Keratinocyte (primary cell): ENCODE results near the gene PFDN2. TPM values are rescaled to one million over a fixed set of nuclear protein-coding genes. Genes with fewer than 3 reads are reported as not detected.
"Not testable (repeated sequence)": the region's sequence is repeated elsewhere in the genome, so short reads cannot be mapped to it uniquely, and the experiment has no call there.

Source experiments
- DNase-seq: peaks from one replicate; pipeline ENCODE4 v3.0.0-alpha.2; 2011; ENCODE audit warnings: low read depth, missing footprints, low spot score
- FAIRE-seq: peaks from 2 replicates; lab custom pipeline; 2011; peaks lifted over from hg19 to GRCh38; lab: Jason Lieb, UNC
- H2AFZ ChIP-seq: 2 replicates; pipeline ENCODE4 v1.6.0; 2012; ENCODE audit warnings: low read length, control low read depth, inconsistent platforms; ENCODE audit not compliant: control insufficient read depth
- H3K27ac ChIP-seq: 2 replicates; pipeline ENCODE4 v1.5.1; 2011; ENCODE audit warnings: low read length; ENCODE audit not compliant: control insufficient read depth, insufficient read depth
- H3K27me3 ChIP-seq: 3 replicates; pipeline ENCODE4 v1.6.0; 2011; ENCODE audit warnings: low read length; ENCODE audit not compliant: control insufficient read depth, insufficient read depth; ENCODE audit errors: extremely low read depth
- H3K36me3 ChIP-seq, 2 experiments: 2 replicates in 1 of 2; 3 replicates in 1 of 2; pipeline ENCODE4 v1.5.1; 2011; ENCODE audit warnings: low read length in 2 of 2, mild to moderate bottlenecking in 1 of 2; ENCODE audit not compliant: control insufficient read depth in 2 of 2, insufficient read depth in 2 of 2; ENCODE audit errors: extremely low read depth in 1 of 2
- H3K4me1 ChIP-seq: 3 replicates; pipeline ENCODE4 v1.5.1; 2011; ENCODE audit warnings: low read length; ENCODE audit not compliant: control insufficient read depth, insufficient read depth; ENCODE audit errors: extremely low read depth
- H3K4me2 ChIP-seq: 3 replicates; pipeline ENCODE4 v1.6.0; 2011; ENCODE audit warnings: low read depth, low read length; ENCODE audit not compliant: control insufficient read depth, insufficient read depth; ENCODE audit errors: extremely low read depth
- H3K4me3 ChIP-seq, 3 experiments: fragments of 200-600 bp in 1 of 3; sonication (generic) in 1 of 3; 2 replicates in 2 of 3; 3 replicates in 1 of 3; pipeline ENCODE4 v1.5.1; 2011 to 2016; ENCODE audit warnings: low read length in 3 of 3, mild to moderate bottlenecking in 3 of 3, control low read depth in 2 of 3, inconsistent platforms in 1 of 3, low read depth in 1 of 3, mixed read lengths in 1 of 3, mixed run types in 1 of 3, moderate library complexity in 1 of 3; ENCODE audit not compliant: control insufficient read depth in 2 of 3, insufficient read depth in 2 of 3; ENCODE audit errors: extremely low read depth in 1 of 3
- H3K79me2 ChIP-seq: 2 replicates; pipeline ENCODE4 v1.6.0; 2012; ENCODE audit warnings: low read length; ENCODE audit not compliant: control insufficient read depth, insufficient read depth
- H3K9ac ChIP-seq: 3 replicates; pipeline ENCODE4 v1.6.0; 2011; ENCODE audit warnings: low read length; ENCODE audit not compliant: control insufficient read depth, insufficient read depth; ENCODE audit errors: extremely low read depth
- H3K9me1 ChIP-seq: 3 replicates; pipeline ENCODE4 v1.6.0; 2011; ENCODE audit warnings: low read length; ENCODE audit not compliant: control insufficient read depth, insufficient read depth; ENCODE audit errors: extremely low read depth
- H3K9me3 ChIP-seq: 2 replicates; pipeline ENCODE4 v1.5.1; 2012; ENCODE audit warnings: low read depth, low read length; ENCODE audit not compliant: control insufficient read depth
- H4K20me1 ChIP-seq: 3 replicates; pipeline ENCODE4 v1.6.0; 2011; ENCODE audit warnings: low read length; ENCODE audit not compliant: control insufficient read depth, insufficient read depth; ENCODE audit errors: extremely low read depth
- CTCF ChIP-seq, 3 experiments: IDR thresholded peaks in 1 of 3; conservative IDR thresholded peaks in 1 of 3; optimal IDR thresholded peaks in 1 of 3; 2 replicates in 2 of 3; 3 replicates in 1 of 3; pipeline versions ENCODE3 to v1.5.1; 2011; ENCODE audit warnings: low read length in 3 of 3, mild to moderate bottlenecking in 3 of 3, moderate library complexity in 2 of 3, control low read depth in 1 of 3, inconsistent platforms in 1 of 3; ENCODE audit not compliant: insufficient read depth in 2 of 3; ENCODE audit errors: extremely low read depth in 1 of 3
- EZH2 ChIP-seq: IDR thresholded peaks from one replicate; pipeline ENCODE4 v1.6.1; 2012; ENCODE audit warnings: inconsistent platforms, mild to moderate bottlenecking, low read length, moderate library complexity
- dilution Hi-C: fragments of 300-500 bp; cut with MboI; formaldehyde crosslinking; loops from one replicate; pipeline ENCODE4 v1.7.0; 2020; ENCODE audit warnings: low sequenced_read_pairs; ENCODE audit not compliant: extremely low pct_ligation_motif_present
- polyA plus RNA-seq, 5 experiments: library from polyadenylated mRNA; depleted of rRNA in 3 of 5; stranded (reverse) in 3 of 5; stranded (forward) in 1 of 5; unstranded in 1 of 5; fragments of >200 nt; gene quantifications; 1 replicate in 1 of 5; 2 replicates in 3 of 5; 3 replicates in 1 of 5; pipeline versions ENCODE4 v1.2.1 to v1.2.3, GENCODE V29; 2011 to 2012; ENCODE audit warnings: missing spikeins in 2 of 5, low read depth in 1 of 5, low replicate concordance in 1 of 5

PFDN2 gene
- polyA plus RNA-seq, 1 donor (not counting 4 experiments of a cell fraction or from before 2014, with no cell fraction given): 184 TPM

GRCh38 chr1:161063936-161064335, 53.9 kb downstream of the PFDN2 start:
- FAIRE-seq, dilution Hi-C loops, H3K9me1 ChIP-seq, H3K4me2 ChIP-seq, H3K79me2 ChIP-seq, H3K27ac ChIP-seq, H3K4me3 ChIP-seq, H4K20me1 ChIP-seq, H3K27me3 ChIP-seq, H3K36me3 ChIP-seq, DNase-seq, H3K9me3 ChIP-seq, H3K9ac ChIP-seq, H2AFZ ChIP-seq, H3K4me1 ChIP-seq: not testable (repeated sequence)

- Histone ChIP-seq H3K4me2 (no peak overlapping the region), H3K4me1 (no peaks in the 10 kb centered on the region), H3K79me2 (no peaks in the 10 kb centered on the region), H3K9me1 (no peaks in the 10 kb centered on the region), H3K36me3 (no peaks in the 10 kb centered on the region), H3K4me3 (no peak overlapping the region), H3K27ac (no peak overlapping the region), H3K27me3 (no peaks in the 10 kb centered on the region), H3K9me3 (no peaks in the 10 kb centered on the region), H4K20me1 (no peaks in the 10 kb centered on the region), H2AFZ (no peak overlapping the region), H3K9ac (no peak overlapping the region)
- dilution Hi-C loops: no loop called here
- TF ChIP-seq EZH2 (no peak), CTCF (optimal IDR thresholded peaks at IDR 0.05 in 1 of 3, IDR thresholded peaks at IDR 0.05 in 1 of 3, conservative IDR thresholded peaks at IDR 0.05 in 1 of 3; ENCODE audit: extremely low read depth in 1 of 3, insufficient read depth in 2 of 3, low read length in 3 of 3) (no peak)
- DNase-seq (no peak), FAIRE-seq (no peak)
These were observed 56.4 kb downstream of the PFDN2 start for GRCh38 chr1:161061419-161061818.

- DNase-seq (no peak), FAIRE-seq (no peak)
- H3K27ac ChIP-seq: no peak overlapping the region
- no peaks in the 10 kb centered on the region for H3K4me1 ChIP-seq
- H3K4me2 ChIP-seq: no peak overlapping the region
- H2AFZ ChIP-seq: no peak overlapping the region
- H3K4me3 ChIP-seq: no peak overlapping the region
- no peaks in the 10 kb centered on the region for H3K9me3 ChIP-seq
- dilution Hi-C loops: no loop called here
- no peaks in the 10 kb centered on the region for H3K9me1 ChIP-seq
- no peak for TF ChIP-seq CTCF (optimal IDR thresholded peaks at IDR 0.05 in 1 of 3, IDR thresholded peaks at IDR 0.05 in 1 of 3, conservative IDR thresholded peaks at IDR 0.05 in 1 of 3; ENCODE audit: extremely low read depth in 1 of 3, insufficient read depth in 2 of 3, low read length in 3 of 3)
- no peak for TF ChIP-seq EZH2
- no peak overlapping the region for H3K9ac ChIP-seq
- no peaks in the 10 kb centered on the region for H3K36me3 ChIP-seq
- no peaks in the 10 kb centered on the region for H3K27me3 ChIP-seq
- no peaks in the 10 kb centered on the region for H3K79me2 ChIP-seq
- H4K20me1 ChIP-seq: no peaks in the 10 kb centered on the region
These were observed 58.5 kb downstream of the PFDN2 start for GRCh38 chr1:161059293-161059692.
